GM12892 (cell line): Measurements from ENCODE around the gene CTR9.

ENCODE experiments used
- POLR2A ChIP-seq: IDR thresholded peaks from 2 replicates; pipeline ENCODE4 v1.6.1; 2011; ENCODE audit warnings: low read depth, low read length, control low read depth
- POLR2AphosphoS5 ChIP-seq: IDR thresholded peaks from 2 replicates; pipeline ENCODE4 v1.6.1; 2011; ENCODE audit warnings: low read depth, low read length, control low read depth
- TAF1 ChIP-seq: IDR thresholded peaks from 2 replicates; pipeline ENCODE4 v1.6.1; 2011; ENCODE audit warnings: low read depth, mild to moderate bottlenecking, control low read depth, low read length, borderline replicate concordance

GRCh38 chr11:10701982-10702381, 49.1 kb upstream of the CTR9 start:
- TF ChIP-seq POLR2A, result no peak
- TF ChIP-seq POLR2AphosphoS5, result no peak
- TF ChIP-seq TAF1, result no peak
